SKM-1 treated with dmso at 0.1 percent for 144 hours (cell line): ENCODE measurements around the gene STARD10.

Experiments
- DNase-seq: peaks from one replicate; lab custom pipeline; 2025; ENCODE audit not compliant: unreplicated experiment; lab: John Stamatoyannopoulos, UW

STARD10 gene

GRCh38 chr11:72709478-72710238 lies 84.2 kb downstream of the STARD10 start:
- DNase-seq: no peak

DNA sequence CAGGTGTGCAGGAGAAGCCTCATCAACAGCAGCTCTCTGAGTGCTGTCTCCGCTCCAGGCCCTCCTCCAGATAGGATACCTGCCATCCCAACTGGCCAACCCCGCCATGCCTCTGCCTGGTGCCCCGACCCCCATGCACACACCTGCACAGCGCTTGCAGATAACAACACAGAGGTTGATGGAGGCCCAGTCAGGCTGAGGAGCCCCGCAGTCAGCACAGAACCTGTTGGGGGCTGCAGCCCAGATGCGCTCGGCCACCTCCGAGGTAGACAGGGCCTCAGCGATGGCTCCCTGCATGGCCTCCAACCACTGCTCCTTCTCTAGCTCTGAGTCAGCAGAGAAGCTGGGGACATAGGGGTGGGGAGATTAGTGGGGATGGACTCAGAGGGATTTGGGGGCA lies 86.8 kb downstream of the STARD10 start:
- no peak for DNase-seq

DNA sequence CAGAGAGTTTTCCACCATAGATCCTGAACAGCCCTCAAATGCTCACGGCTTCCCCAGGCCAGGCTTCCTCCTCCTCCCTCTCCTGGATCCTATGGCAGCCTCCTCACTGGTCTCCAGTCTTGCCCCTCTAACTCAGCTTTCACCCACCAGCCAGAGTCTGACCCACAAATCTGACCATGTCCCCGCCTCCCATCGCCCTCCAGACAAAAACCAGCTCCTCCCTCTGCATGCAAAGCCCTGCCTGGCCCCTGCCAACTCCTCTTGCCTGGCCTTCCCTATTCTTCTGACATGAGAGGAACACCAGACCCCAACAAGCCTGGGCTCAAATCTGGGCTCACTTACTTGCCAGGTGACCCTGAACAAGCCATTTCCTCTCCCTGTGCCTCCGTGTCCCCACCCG lies 87.3 kb downstream of the STARD10 start:
- DNase-seq: no peak

- no peak for DNase-seq
Measured at GRCh38 chr11:72705442-72706365, 88.1 kb downstream of the STARD10 start.

DNA sequence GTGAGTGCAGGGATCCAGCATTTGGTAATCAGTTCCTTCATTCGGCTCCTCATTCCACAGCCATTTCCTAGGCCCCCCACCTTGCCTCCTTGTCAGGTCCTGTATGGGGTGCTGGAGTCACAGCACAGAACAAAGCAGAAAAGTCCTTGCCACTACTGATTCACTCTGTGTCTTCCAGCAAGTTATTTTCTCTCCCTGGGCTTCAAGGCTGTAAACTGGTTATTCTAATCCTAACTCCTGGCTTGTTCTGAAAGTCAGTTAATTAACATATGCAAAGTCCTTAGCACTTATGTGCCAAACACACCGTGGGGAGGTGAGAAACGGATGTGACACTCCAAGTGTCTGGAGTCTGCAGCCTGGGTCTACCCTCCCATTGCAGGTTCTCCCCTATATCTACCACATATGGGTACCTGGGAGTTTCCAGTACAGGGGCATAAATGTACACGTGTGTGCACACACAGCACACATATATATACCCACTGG lies 89.0 kb downstream of the STARD10 start:
- DNase-seq: no peak
